HG03558 (cell line): Measurements from ENCODE around the gene TMEM240.
"Not testable (repeated sequence)": the region's sequence is repeated elsewhere in the genome, so short reads cannot be mapped to it uniquely, and the experiment has no call there.

Experiments used
- ATAC-seq: cut with Tn5 transposase; IDR thresholded peaks from one replicate; pipeline ENCODE4 v1.9.1; 2021; ENCODE audit warnings: moderate number of reproducible peaks; ENCODE audit not compliant: unreplicated experiment; ENCODE audit errors: extremely low read depth

The TMEM240 gene

GRCh38 chr1:1558591-1558990 is 18.2 kb upstream of the TMEM240 start:
- no peak for ATAC-seq

- not testable (repeated sequence) for ATAC-seq
Observed at GRCh38 chr1:1557688-1558087, 17.3 kb upstream of the TMEM240 start.

GRCh38 chr1:1556961-1557360 is 16.5 kb upstream of the TMEM240 start:
- not testable (repeated sequence) for ATAC-seq

- no peak for ATAC-seq
Observed at GRCh38 chr1:1556505-1556904, 16.1 kb upstream of the TMEM240 start.

GRCh38 chr1:1554926-1555915 is 14.8 kb upstream of the TMEM240 start:
- ATAC-seq: no peak

GRCh38 chr1:1554550-1554925 is 14.1 kb upstream of the TMEM240 start:
- no peak for ATAC-seq

GRCh38 chr1:1553821-1554494 is 13.5 kb upstream of the TMEM240 start:
- ATAC-seq: no peak

- no peak for ATAC-seq
Observed at GRCh38 chr1:1552263-1552639, 11.8 kb upstream of the TMEM240 start.

GRCh38 chr1:1551524-1552262 is 11.3 kb upstream of the TMEM240 start:
- no peak for ATAC-seq

GRCh38 chr1:1550591-1551432 is 10.4 kb upstream of the TMEM240 start:
- ATAC-seq: no peak

- no peak for ATAC-seq
Observed at GRCh38 chr1:1550087-1550486, 9.7 kb upstream of the TMEM240 start.

GRCh38 chr1:1548591-1548990 is 8.2 kb upstream of the TMEM240 start:
- ATAC-seq: no peak

- no peak for ATAC-seq
Observed at GRCh38 chr1:1547476-1547875, 7.1 kb upstream of the TMEM240 start.

GRCh38 chr1:1547011-1547410 is 6.6 kb upstream of the TMEM240 start:
- ATAC-seq: no peak

GRCh38 chr1:1545946-1546737 is 5.7 kb upstream of the TMEM240 start:
- ATAC-seq: no peak

- ATAC-seq: no peak
Observed at GRCh38 chr1:1544544-1544943, 4.1 kb upstream of the TMEM240 start.

GRCh38 chr1:1543706-1544099 is 3.3 kb upstream of the TMEM240 start:
- ATAC-seq: no peak

GRCh38 chr1:1542766-1543705 is 2.6 kb upstream of the TMEM240 start:
- no peak for ATAC-seq
